ENCODE measurements around the gene UHRF2. TPM values are rescaled to one million over a fixed set of nuclear protein-coding genes. Genes with fewer than 3 reads are reported as not detected.

UHRF2 gene
- polyA plus RNA-seq, 1 of the 3 experiments (the other 2 are of a cell fraction) = 24.1 TPM

DNA sequence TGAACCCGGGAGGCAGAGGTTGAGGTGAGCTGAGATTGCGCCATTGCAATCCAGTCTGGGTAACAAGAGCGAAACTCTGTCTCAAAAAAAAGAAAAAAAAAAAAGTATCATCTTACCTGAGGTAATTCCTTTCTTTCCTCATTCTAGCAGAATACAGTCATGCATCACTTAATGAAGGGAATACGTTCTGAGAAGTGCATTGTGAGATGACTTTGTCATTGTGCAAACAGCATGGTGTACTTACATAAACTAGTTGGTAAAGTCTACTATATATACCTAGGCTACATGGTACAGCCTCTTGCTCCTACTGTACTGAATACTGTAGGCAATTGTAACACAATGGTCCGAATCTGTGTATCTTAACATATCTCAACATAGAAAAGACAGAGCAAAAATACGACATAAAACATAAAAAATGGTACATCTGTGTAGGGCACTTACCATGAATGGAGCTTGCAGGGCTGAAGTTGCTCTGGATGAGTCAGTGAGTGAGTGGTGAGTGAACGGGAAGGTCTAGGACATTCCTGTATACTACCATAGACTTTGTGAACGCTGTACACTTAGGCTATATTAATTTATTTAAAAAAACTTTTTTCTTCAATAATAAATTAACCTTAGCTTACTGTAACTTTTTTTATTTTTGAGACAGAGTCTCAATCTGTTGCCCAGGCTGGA lies 132.2 kb downstream of the UHRF2 start:
- H3K4me1 ChIP-seq (ENCODE audit: control insufficient read depth in 1 of 2, insufficient read depth in 2 of 2, low read depth in 1 of 2, low read length in 1 of 2) = peaks cover 0 to 5% of the 10 kb centered on the region in 2 experiments; a peak in 1 of 4 replicates
- H3K27ac ChIP-seq (ENCODE audit: low read depth in 2 of 2, low read length in 1 of 2) = no peak overlapping the region
- H3K9me2 ChIP-seq = no peaks in the 10 kb centered on the region
- H2AFZ ChIP-seq (ENCODE audit: low read depth) = no peak overlapping the region
- no peaks in the 10 kb centered on the region for H3K79me2 ChIP-seq (ENCODE audit: insufficient read depth)
- POLR2A ChIA-PET = no interaction called here
- no peaks in the 10 kb centered on the region for H4K20me1 ChIP-seq (ENCODE audit: insufficient read depth)
- H3K4me3 ChIP-seq (ENCODE audit: low read depth in 2 of 2, low read length in 1 of 2) = no peak overlapping the region
- no peaks in the 10 kb centered on the region for H3K27me3 ChIP-seq (ENCODE audit: insufficient read depth)
- 87% methylated on average over 8 of the region's 8 CpGs for WGBS (ENCODE audit: low lambda C conversion rate)
- no peak for TF ChIP-seq CTCF (IDR thresholded peaks at IDR 0.05)
- TF ChIP-seq TCF12 (IDR thresholded peaks at IDR 0.05) = no peak
- no peak for TF ChIP-seq MEF2A (IDR thresholded peaks at IDR 0.05; ENCODE audit: borderline replicate concordance, low read depth)
- TF ChIP-seq FOSL2 (IDR thresholded peaks at IDR 0.05; ENCODE audit: borderline replicate concordance, low read depth) = peak; percentile 3; the same call in 1 of the 2 replicates
- no peak for TF ChIP-seq GATA2 (CRISPR knock-in tag; IDR thresholded peaks at IDR 0.05)
- TF ChIP-seq JUND (IDR thresholded peaks at IDR 0.05) = no peak
- no peak for TF ChIP-seq MAX (IDR thresholded peaks at IDR 0.05; ENCODE audit: low read depth)
- no peak for TF ChIP-seq EZH2phosphoT487 (IDR thresholded peaks at IDR 0.05; ENCODE audit: borderline replicate concordance, low read depth)
- no peaks in the 10 kb centered on the region for H3K9me3 ChIP-seq
- no peak overlapping the region for H3K4me2 ChIP-seq
- DNase-seq = no peak
- peaks cover 3% of the 10 kb centered on the region for H3F3A ChIP-seq (replicated peaks; ENCODE audit: insufficient read depth)
- CTCF ChIA-PET = interaction anchor here (0.9 kb wide), 1 partner anchor 25 kb away, joined by 3 read pairs; no protein-coding TSS in a partner anchor
- no peak overlapping the region for H3K9ac ChIP-seq
- H3K36me3 ChIP-seq (replicated peaks in 1 of 2; ENCODE audit: control insufficient read depth in 1 of 2, insufficient read depth in 2 of 2, low read length in 1 of 2) = no peaks in the 10 kb centered on the region

DNA sequence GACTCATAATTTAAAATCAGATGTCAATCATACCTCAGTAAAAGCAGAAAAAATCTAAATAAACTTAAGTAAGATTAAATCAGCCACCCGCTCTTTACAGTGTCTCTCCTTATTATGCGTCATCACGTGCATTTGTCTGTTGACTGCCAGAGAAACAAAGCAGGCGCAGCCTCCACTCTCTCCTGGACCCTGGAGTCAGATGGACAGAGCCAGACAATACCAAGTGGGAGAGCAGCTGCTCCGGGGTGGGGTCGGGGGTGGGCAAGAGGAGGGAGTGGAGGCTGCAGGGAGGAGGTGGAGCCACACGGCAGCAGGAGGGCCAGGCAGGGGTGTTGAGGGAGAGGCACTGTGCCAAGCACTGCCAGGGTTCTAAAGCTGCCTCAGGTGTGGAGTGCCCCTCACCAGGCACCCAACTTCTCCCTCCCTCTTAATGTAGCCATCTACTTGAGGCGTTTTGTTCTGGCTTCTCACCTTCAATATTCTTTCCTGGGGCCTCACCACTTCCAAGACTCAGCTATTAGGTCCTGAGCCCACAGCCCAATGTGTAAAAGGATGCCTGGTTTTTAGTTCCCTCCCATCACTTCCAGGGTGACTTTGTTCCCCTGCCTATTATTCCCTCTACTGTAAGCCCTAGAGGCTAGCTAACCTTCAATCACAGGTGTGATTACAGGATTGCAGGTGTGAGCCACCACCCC lies 136.3 kb downstream of the UHRF2 start:
- Histone ChIP-seq H2AFZ (ENCODE audit: low read depth) (no peak overlapping the region), H3F3A (replicated peaks; ENCODE audit: insufficient read depth) (peaks cover 26% of the 10 kb centered on the region), H3K4me1 (ENCODE audit: control insufficient read depth in 1 of 2, insufficient read depth in 2 of 2, low read depth in 1 of 2, low read length in 1 of 2) (peaks cover 15 to 24% of the 10 kb centered on the region in 2 experiments), H3K36me3 (replicated peaks in 1 of 2; ENCODE audit: control insufficient read depth in 1 of 2, insufficient read depth in 2 of 2, low read length in 1 of 2) (no peaks in the 10 kb centered on the region), H3K27ac (ENCODE audit: low read depth in 2 of 2, low read length in 1 of 2) (peak overlapping the region in 1 of 2 experiments; percentile 29; a peak in 1 of 4 replicates), H3K9me3 (no peaks in the 10 kb centered on the region), H3K79me2 (ENCODE audit: insufficient read depth) (no peaks in the 10 kb centered on the region), H3K9ac (no peak overlapping the region), H3K9me2 (no peaks in the 10 kb centered on the region), H3K27me3 (ENCODE audit: insufficient read depth) (no peaks in the 10 kb centered on the region), H3K4me3 (ENCODE audit: low read depth in 2 of 2, low read length in 1 of 2) (no peak overlapping the region), H4K20me1 (ENCODE audit: insufficient read depth) (no peaks in the 10 kb centered on the region), H3K4me2 (no peak overlapping the region)
- ChIA-PET CTCF (interaction anchor here (1.0 to 1.3 kb wide), 2 partner anchors 36 to 196 kb away, joined by 4 read pairs; no protein-coding TSS in a partner anchor), POLR2A (no interaction called here)
- DNase-seq = peak; percentile 45
- 58% methylated on average over 8 of the region's 8 CpGs for WGBS (ENCODE audit: low lambda C conversion rate)
- no peak for TF ChIP-seq FOSL2 (IDR thresholded peaks at IDR 0.05; ENCODE audit: borderline replicate concordance, low read depth)
- TF ChIP-seq REST (IDR thresholded peaks at IDR 0.05; ENCODE audit: low read depth, low read length) = no peak
- TF ChIP-seq JUND (IDR thresholded peaks at IDR 0.05) = no peak
- TF ChIP-seq, protein P1, sequence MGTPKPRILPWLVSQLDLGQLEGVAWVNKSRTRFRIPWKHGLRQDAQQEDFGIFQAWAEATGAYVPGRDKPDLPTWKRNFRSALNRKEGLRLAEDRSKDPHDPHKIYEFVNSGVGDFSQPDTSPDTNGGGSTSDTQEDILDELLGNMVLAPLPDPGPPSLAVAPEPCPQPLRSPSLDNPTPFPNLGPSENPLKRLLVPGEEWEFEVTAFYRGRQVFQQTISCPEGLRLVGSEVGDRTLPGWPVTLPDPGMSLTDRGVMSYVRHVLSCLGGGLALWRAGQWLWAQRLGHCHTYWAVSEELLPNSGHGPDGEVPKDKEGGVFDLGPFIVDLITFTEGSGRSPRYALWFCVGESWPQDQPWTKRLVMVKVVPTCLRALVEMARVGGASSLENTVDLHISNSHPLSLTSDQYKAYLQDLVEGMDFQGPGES (IDR thresholded peaks at IDR 0.05; ENCODE audit: low read depth, low read length) = no peak
- no peak for TF ChIP-seq RFX5 (IDR thresholded peaks at IDR 0.05; ENCODE audit: low read length)
- TF ChIP-seq GABPA (IDR thresholded peaks at IDR 0.05; ENCODE audit: low read depth) = no peak
- TF ChIP-seq SIN3A (IDR thresholded peaks at IDR 0.05; ENCODE audit: borderline replicate concordance, low read depth, low read length) = no peak
- TF ChIP-seq SMC3 (IDR thresholded peaks at IDR 0.05; ENCODE audit: low read depth, low read length) = no peak
- TF ChIP-seq GATA2 (CRISPR knock-in tag; IDR thresholded peaks at IDR 0.05) = no peak
- no peak for TF ChIP-seq CHD2 (IDR thresholded peaks at IDR 0.05; ENCODE audit: low read length, partially characterized antibody)
- no peak for TF ChIP-seq MXI1 (IDR thresholded peaks at IDR 0.05; ENCODE audit: low read depth, low read length)
- no peak for TF ChIP-seq RXRA (IDR thresholded peaks at IDR 0.05; ENCODE audit: borderline replicate concordance, low read depth)
- TF ChIP-seq MEF2A (IDR thresholded peaks at IDR 0.05; ENCODE audit: borderline replicate concordance, low read depth) = no peak
- no peak for TF ChIP-seq TAF1 (IDR thresholded peaks at IDR 0.05; ENCODE audit: borderline replicate concordance, low read depth, low read length)

Measured in SK-N-SH (cell line).